ENCODE results near the gene RNF11. TPM values are rescaled to one million over a fixed set of nuclear protein-coding genes. Genes with fewer than 3 reads are reported as not detected.

RNF11 gene
- 83.6 and 90.8 TPM in 2 replicates for total RNA-seq (2014; rRNA removed; shearing (Covaris generic))

GRCh38 chr1:51235673-51236530 lies at the start of gene RNF11:
Gene RNF11, plus strand, starts transcription at chr1:51236273. Its CDS starts 484 bp downstream, at chr1:51236757.

Other genes starting within 250 kb of the RNF11 start
- gene C1orf185, start 134.0 kb upstream of the RNF11 start, total RNA-seq (2014; rRNA removed; shearing (Covaris generic)): 0.74 TPM in 1 of 2 replicates, not detected in the other
- 0.98 and 1.6 TPM in 2 replicates for gene TTC39A, start 94.3 kb downstream of the RNF11 start, total RNA-seq (2014; rRNA removed; shearing (Covaris generic))

Measured in A375 (cell line).